Central memory CD4-positive, alpha-beta T cell (primary cell): ENCODE measurements around the gene C1orf174.

Source experiments
- DNase-seq: peaks from one replicate; pipeline ENCODE4 v3.0.0; 2022

Gene C1orf174

DNA sequence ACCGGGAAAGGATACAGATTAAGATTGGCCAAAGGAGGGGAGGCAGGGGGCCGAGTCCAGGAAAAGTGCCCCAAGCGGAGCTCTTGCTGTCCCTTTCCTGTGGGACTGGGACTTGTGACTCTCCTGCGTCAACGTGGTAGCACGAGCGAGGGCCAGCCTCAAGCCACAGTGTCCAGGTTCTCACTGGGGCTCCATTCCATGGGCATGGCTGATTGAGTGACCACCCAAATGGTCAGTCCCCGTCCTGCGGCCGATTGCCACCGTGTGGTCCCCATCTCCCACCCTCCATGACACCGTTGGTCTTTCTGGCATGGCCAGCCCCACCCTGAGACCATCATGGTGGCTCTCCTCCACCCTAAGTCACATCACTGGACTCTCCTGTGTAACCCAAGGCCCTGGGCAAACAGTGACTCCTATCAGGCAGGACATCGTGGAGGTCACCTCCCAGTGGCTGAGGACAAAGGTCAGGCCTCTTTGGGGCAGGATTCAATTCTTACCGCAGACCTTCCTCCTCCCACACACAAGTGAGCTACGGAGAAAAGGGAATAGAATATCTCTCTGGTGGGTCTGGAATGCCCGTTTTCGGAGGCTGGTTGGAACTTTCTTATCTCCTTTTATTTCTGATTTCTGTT is 8.9 kb upstream of the C1orf174 start:
- DNase-seq = no peak

DNA sequence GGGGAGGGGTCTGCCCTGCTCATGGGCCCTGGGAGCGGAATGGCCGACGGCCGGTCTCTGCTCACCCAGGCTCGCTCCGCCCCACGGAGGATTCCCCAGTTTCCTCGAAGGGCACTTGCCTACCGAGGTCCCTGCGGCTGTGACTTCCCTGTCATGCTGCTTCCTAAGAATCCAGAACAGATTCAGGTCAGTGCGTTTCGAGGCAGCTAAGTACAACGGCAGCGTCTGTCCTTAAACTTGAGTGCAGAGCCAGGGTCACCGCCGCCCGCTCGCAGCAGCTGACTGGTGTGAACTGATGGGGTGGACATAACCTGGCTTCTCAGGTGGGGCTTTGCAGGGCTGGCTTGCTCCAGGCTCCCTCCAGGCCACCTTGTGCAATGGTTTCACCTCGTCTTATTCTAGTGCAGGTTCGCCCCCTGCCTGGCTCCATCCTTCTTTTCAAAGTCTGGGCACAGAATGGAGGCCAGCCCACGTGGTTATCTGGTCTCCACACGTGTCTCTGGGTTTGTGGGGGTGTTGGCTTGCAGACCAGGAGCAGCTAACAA is 7.6 kb upstream of the C1orf174 start:
- DNase-seq = no peak

DNA sequence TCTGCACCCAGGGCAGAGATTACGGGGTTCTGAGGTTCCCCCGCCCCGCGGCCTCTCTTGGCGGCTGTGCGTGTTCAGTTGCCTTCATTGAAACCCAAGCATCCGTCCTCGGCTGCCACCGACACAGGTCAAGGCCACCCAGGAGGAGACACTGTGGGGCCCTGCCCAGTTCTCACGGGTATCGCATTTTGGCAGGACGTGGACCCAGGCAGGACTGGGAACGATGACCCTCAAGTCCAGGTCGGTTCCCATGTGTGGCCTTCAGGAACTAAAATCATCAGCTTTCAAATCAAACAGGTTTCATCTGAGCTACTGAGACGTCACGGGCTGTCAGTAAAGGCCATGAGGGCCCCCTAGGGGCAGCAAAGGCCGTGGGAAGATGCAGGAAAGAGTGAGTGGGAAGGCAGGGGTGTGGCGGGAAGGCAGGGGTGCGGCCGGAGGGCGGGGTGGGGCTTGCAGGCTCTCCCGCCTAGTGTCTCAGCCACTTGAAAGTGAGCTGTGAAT is 7.0 kb upstream of the C1orf174 start:
- DNase-seq = no peak

DNA sequence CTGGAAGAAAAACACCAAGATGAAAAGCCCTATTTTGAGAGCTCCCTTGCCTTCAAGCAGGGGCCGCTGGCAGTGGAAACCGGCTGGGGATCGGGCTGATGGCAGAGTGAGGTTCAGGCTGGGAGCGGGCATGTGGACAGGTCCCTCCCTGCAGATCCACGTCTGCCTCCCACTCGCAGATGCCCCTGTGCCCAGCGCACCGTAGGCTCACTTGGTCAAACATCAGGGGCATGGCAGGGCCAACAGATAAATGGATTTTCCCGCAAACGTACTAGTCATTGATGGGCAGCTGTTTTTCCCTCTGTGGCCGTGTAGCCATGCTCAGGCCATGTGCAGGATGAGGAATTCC is 6.6 kb upstream of the C1orf174 start:
- no peak for DNase-seq

DNA sequence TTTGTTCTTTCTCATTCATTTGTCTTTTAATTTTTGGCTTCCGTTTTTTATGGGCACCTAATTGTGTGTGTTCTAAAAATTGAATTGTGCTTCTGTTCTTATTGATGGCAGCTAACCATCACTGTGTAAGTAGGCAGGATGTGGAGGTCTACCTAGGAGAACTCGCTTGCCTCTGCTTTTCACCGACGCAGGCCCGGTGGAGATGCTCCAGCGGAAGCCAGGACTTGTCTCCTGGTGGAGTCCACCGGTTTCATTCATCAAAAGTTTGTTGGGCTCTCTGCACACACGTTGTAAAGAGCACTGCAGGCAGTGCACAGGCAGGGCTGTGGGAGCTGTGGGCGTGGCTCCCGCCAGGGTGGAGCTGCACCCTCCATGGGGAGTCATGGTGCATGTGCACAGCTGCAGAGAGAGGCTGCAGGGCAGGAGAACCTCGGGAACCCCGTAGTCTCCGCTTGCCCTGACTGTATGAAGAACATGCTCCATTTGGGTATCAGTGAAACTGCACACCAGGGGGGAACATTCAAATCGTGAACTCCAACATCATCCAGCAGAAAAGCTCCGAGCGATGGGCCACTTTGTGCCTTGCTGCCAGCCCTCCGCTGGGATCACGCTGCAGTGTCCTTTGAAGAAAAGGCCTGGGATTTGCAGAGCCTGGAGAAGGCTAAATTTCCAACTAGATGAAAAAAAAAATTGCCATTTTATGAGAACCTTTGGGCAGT is 6.0 kb upstream of the C1orf174 start:
- no peak for DNase-seq

DNA sequence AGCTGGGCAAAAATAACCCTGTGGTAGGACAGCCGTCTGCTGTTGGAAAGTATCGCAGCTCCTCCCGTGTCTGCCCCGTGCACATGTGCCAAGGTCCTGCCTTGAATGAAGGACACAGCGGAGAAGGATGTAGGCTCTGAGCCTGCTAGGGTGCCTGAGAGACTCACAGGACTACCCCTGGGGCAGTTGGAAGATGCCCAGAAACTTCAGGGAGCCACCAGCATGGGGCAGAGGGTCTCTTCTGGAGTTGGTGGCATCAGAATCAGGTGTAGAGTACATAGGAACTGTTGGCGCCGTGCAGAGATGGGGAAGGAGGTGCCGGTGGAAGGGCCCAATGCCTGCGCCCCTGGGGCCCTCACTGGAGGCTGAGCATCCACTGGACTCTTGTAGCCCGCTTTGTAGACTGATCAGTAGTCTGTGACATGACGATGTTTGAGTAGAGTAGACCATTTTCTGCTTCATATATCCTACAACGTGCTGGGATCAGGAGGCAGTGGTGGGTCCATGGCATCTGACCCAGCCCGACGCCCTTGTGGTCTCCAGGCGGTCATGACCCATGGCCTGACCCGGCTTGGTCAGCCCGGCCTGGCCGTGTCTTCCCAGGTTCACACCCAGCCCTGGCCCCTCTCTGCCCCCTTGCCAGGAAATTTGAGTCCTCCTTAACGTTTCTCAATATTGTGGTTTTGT is 5.3 kb upstream of the C1orf174 start:
- DNase-seq = no peak

DNA sequence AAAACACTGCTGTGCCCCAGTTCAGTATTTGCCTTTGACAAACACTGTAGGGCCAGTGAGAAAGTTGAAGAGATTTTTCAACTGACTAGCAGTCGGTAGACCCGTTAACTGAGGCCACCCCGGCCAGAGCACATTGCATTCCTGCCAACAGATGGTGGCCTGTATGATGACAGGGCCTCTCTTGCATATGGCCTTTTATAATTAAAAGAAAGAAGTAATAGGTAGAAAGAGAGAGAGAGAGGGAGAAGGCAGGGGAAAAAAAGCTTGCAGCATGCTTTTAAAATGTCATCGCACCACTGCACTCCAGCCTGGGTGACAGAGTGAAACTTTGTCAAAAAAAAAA is 4.7 kb upstream of the C1orf174 start:
- DNase-seq = no peak

DNA sequence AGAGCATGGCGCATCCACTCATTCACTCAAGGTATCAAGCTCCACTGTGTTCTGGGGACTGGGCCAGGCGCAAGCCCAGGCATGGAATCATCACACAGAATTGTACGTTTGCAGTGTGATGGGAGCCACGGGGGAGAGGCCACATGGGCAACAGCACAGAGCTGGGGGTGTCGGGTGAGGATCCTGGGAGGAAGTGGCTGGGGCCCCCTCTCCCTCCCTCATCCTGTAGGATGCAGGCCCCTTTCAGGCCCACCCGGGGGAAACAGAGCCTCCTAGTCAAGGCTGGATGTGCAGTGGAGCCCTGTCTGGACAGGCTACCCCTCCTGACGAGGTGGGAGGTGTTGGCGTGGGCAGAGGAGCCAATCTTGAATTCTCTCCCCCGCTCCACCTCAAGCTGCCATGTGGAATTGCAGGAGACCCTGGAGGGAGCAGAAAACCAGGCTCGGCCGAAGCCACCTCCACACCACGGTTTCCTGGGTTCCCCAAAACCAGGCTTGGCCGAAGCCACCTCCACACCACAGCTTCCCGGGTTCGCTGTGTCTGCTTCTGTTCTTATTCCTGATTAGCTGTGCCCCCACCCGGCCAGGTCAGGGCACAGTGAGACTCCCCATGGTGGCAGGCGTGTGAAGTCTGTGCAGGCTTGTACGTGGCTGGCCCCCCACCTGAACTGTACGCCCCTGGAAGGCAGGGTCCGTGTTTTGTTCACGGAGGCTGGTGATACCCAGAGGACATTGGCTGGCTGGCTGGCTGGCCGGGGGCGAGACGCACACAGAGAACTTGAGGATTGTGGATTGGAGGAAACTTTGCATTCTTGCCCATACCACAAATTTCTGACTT is 4.2 kb upstream of the C1orf174 start:
- DNase-seq = no peak

DNA sequence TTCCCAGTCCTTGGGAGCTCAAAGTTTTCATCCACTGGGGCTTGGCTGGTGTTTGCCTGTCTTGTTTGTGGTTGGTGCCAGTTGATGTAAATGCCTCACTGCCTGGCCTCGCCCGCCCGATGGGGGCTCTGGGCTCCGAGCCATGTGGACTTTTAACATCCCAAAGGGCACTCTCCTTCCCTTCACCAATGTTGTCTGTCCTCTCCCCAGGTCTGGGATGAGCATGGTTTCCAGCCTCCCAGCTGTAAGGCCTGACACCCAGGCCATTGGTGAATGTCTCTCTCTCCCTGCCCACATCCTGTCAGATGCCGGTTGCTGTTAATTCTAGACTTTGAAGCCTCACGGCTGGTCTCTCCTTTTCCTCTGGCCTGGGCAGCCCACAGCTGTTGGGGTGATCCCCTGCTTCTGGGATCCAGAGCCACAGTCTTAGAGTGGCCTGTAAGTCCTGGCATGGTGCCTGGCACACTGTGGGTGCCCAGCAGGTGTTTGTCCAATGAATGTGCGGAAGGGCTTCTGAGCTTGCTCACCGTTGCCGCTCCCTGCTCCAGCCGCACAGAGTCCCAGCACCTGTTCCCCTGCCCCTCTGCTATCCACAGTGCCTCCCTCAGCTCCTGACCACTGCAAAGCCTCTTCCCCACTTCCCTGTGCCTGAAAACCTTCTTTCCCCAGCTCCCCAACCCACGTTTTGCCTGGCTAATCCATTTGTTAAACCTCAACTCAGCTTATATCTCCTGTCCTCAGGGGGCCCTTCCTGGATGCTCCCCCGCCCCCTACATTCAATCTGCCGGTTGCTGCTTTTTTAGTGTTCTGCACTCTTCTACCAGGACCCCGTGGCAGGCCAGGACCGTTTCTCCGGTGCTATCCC is 3.3 kb upstream of the C1orf174 start:
- peak; percentile 34 for DNase-seq

DNA sequence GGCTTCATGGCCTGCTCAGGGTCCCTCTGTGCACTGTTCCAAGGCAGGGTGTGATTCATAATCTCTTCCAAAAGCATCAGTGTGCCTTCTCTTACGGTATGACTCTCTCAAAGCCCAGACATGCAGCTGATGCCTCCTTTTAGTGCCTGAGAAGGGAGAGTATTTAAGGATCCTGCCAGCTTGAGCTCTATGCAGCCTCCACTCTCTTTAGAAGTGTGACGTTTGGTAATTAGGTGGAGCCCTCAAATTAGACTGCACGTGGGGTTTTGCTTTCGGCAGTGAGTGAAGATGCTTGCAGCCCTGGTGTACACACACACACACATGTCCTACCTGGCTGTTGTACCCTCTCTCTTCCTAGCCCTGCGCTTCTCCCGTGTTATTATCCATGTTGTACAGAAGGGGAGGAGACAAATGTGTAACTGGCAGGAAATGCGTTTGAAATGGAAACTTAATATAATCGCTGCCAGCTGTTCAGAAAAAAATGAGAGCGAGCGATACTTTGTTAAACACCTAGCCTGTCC is 2.6 kb upstream of the C1orf174 start:
- DNase-seq = peak; percentile 43

DNA sequence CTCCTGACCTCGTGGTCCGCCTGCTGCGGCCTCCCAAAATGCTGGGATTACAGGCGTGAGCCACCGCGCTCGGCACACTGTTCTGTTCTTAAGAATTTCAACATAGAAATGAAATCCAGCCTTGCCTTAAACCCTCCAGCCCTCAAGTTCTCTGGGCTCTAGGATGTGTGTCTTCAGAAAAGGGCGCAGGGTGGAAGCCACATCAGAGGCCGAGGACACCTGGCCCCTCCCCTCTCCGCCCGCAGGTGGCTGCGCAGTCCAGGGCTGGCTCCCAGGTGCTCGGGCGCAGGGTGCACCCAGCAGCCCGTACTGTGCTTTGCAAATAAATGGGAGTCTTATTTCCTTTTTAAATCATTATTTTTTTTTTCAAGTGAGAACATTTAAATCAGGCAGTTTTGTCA is 2.0 kb upstream of the C1orf174 start:
- DNase-seq = peak; percentile 39

DNA sequence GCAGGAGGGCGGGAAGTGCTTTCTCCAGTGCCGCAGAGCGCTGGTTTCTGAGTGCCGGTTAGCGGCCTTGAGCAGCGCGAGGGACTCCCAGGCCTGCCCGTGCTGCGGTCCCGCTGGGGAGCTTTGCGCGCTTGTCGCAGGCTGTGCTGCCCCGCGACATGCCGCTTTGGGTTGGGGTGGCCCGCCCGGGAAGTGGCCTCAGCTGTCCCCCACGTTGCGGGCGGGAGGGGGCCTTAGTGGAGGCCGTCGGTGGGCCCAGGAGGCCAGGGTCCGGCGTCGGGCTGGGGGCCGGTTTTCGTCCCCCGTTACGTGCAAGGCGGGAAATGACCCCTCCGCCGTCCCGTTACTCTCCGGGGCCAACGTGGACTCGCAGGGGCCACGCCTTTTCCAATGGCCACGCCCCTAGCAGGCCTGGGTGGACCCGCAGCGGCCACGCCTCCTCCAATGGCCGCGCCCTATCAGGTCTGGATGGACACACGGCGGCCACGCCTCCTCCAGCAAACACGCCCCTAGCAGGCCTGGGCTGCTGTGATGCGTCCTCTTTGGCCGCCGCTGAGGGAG is 977 bp upstream of the C1orf174 start:
- DNase-seq = peak; percentile 63

DNA sequence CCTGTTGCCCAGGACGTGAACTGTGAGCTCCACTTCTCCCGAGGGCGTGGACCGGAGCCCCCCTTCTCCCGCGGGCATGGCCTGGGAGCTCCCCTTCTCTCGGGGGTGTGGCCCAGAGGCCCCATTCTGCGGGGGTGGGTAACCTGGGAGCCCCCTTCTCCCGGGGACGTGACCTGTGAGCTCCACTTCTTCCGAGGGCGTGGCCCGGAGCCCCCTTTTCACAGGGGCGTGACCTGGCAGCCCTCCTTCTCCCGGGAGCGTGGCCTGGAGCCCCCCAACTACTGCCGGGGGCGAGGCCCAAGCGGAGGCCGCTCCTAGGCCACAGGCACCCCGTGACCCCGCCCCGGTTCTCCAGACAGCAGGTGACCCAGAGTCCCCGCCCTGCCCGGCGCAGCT is 320 bp downstream of the C1orf174 start:
- no peak for DNase-seq

DNA sequence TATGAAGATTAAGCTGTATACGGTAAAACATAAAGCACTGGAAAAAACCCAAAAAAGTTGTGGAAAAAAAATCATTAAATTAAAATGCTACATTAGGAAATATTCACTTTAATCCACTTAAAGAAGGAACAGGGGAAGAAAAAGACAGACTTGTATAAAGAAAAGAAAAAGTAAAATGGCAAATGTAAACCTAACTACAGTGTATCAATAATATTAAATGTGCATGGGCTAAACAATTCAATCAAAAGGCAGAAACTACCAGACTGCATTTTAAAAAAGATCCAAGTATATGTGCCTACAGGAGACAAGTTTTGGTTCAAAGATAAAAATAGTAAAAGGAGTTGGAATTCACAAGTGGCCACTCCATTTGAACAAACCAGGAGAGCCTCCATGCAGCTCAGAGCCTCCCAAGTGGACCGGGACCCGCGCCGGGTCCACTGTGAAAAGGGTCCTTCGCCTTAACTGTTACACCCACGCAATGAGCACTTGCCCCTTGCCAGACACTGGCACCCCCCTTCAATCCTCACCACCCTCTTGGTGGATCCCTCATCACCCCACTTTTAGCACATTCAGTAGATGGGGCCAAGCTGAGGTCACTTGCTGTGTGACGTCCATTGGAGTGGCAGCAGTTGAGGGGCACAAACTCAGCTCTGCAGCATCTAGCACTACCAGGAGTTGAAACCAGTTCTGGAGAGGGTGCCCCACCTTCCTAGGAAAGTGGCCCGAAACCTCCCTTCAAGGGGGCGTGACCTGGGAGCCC is 898 bp downstream of the C1orf174 start:
- no peak for DNase-seq

DNA sequence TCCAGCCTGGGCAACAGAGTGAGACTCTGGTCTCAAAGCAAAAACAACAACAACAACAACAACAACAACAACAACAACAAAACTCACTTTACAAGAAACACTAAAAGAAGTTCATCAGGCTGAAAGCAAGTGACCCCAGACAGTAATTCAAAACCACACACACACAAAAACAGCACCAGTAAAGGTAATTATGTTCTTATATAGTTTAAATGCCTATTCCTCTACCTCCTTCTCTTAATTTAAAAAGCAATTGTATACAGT is 1.7 kb downstream of the C1orf174 start:
- no peak for DNase-seq

DNA sequence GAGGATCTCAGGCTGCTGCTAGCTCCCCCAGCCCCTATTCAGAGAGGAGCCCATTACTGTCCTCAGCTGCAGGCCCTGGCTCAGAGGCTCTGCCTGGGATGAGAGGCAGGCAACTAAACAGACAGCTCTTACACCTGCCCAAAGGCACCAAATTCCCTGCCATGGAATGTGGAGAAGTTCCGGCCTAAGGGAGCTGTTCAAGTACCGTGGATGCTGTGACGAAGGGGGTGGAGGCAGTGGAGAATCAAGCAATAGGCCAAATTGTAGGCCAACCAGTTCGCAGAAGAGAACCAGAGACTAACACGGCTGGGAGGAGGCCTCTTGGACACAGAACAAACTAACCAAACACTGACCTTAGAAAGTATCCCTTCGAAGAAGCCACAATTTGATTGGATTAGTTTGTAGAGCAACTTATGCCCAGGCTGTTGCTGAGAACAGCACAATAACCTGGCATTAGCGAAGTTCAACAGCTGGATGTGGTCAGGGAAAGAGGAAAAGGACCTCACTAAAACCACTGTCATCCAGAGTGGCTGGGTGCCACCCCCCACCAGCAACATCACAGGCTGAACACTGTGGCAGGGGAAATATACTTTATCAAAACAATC is 3.6 kb downstream of the C1orf174 start:
- no peak for DNase-seq

DNA sequence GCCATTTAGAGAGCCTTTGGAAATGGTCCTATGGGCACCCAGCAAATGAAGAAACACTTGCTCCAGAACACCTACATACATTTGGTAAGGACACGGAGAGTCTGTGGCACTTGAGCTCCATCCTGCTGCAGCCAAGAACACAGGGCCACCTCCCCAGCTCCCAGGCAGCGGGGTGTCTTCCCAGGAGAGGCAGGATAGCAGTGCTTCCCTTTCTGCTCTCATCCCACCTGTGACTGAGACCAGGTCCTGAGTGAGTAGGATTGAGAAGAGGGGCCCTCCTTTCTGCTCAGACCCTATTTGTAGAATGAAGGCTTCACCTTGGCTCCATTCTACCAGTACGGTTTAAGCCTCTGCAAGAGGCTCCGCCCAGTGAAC is 4.1 kb downstream of the C1orf174 start:
- DNase-seq = no peak

DNA sequence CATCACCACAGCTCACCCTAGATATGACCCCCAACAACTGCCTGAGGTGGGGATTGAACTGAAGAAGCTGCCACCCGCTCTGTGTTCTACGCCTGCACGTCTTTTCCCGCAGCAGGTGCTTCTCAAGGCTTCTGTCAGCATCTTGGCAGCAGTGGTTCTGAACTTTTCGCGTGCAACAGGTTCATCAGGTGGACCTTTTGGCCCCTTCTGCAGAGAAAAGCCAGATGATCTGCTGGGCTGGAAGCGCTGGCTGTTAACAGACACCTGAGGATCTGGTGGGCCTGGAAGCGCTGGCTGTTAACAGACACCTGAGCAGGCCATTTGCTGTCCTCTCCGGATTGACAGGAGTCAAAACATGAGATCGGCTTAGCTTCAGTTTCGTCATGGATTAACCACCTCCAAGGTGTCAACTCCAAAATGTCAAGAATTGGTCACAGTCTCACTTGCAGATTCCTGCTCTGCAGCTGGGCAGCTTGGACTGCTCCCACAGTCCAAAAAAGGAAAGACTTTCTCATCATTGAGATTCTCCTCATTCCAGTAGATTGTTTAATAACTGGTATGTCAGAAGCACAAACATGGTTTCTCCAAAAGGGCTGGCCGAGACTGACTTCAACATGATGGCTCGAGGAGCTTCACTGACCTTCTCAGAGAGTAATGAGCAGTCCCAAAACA is 4.7 kb downstream of the C1orf174 start:
- no peak for DNase-seq

DNA sequence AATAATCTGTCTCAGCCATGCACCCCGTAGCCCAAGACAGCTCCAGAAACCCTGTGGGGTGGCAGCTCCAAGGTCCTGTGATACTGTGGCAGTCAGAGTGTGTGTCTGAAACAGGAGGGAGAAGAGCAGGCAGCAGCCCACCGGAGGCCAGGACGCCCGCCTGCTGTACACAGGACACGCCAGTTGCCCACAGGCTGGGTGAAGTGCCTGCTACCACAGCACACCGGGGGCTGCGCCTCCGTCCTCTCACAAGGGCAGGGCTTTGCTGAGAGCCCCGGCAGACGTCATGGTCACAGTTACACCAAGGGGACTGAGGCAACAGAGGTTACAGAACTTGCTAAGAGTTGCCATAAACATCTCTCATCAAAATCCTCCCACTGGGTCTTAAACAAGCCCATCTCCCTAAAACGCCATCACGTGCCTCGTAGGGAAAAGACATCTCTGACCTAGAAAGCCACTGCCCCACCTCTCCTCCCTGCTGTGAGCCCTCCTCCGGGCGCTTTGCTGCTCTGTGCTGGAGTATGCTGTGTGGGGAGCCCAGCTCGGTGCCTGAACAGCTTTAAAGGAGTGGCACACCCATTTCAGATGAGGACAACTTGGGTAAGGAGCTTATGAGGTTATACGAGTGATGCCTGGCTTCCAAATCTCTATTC is 5.3 kb downstream of the C1orf174 start:
- no peak for DNase-seq
